K562 (cell line): Measurements from ENCODE around the gene HSF5. TPM values are rescaled to one million over a fixed set of nuclear protein-coding genes. Genes with fewer than 3 reads are reported as not detected.

Experiments used
- AFF1 ChIP-seq, 2 experiments: fragments of 450-650 bp; IDR thresholded peaks; 2 replicates each; pipeline ENCODE4 v1.6.1; 2018; ENCODE audit warnings: mild to moderate bottlenecking in 2 of 2, low read depth in 1 of 2; ENCODE audit not compliant: partially characterized antibody in 2 of 2
- C11orf30 ChIP-seq: fragments of 450-650 bp; IDR thresholded peaks from 2 replicates; pipeline ENCODE4 v1.6.1; 2016; ENCODE audit warnings: low read depth, mild to moderate bottlenecking
- CEBPG ChIP-seq, 3 experiments: fragments of 200-800 bp in 1 of 3; sonication (Bioruptor generic) in 1 of 3; sonication (generic) in 1 of 3; formaldehyde crosslinking in 1 of 3; IDR thresholded peaks in 2 of 3; conservative IDR thresholded peaks in 1 of 3; 2 replicates each; pipeline versions ENCODE4 v1.6.1 to v1.8.0; 2016 to 2022; ENCODE audit warnings: missing compliant biosample characterization in 2 of 3, missing genetic modification characterization in 2 of 3, mild to moderate bottlenecking in 1 of 3, missing genetic modification reagents in 1 of 3
- CHCHD3 ChIP-seq: fragments of 250-450 bp; sonication (Bioruptor Pico); IDR thresholded peaks from 2 replicates; pipeline ENCODE4 v2.1.2; 2022; ENCODE audit warnings: mild to moderate bottlenecking
- FOS ChIP-seq: IDR thresholded peaks from 3 replicates; pipeline ENCODE4 v1.6.1; 2011; ENCODE audit not compliant: insufficient read length; ENCODE audit errors: extremely low read depth
- SMC3 ChIP-seq: conservative IDR thresholded peaks from 2 replicates; pipeline ENCODE4 v1.6.1; 2011; ENCODE audit warnings: low read depth, low read length, improper control_type of control experiment; ENCODE audit not compliant: insufficient read depth
- ZC3H11A ChIP-seq: IDR thresholded peaks from 2 replicates; pipeline ENCODE4 v1.6.1; 2012; ENCODE audit warnings: low read depth, low read length, improper control_type of control experiment
- ZNF253 ChIP-seq: fragments of 250-450 bp; sonication (Bioruptor Pico); conservative IDR thresholded peaks from 2 replicates; pipeline ENCODE4 v1.6.1; 2021; ENCODE audit warnings: mild to moderate bottlenecking
- ZNF316 ChIP-seq: fragments of 450-650 bp; IDR thresholded peaks from 2 replicates; pipeline ENCODE4 v1.6.1; 2016
- ZNF639 ChIP-seq, 2 experiments: fragments of 200-800 bp in 1 of 2; sonication (Bioruptor generic) in 1 of 2; sonication (generic) in 1 of 2; formaldehyde crosslinking in 1 of 2; IDR thresholded peaks in 1 of 2; conservative IDR thresholded peaks in 1 of 2; 2 replicates each; pipeline versions ENCODE4 v1.5.0 to v1.6.1; 2016 to 2020; ENCODE audit warnings: missing compliant biosample characterization in 1 of 2, missing genetic modification characterization in 1 of 2, missing genetic modification reagents in 1 of 2
- polyA plus RNA-seq, 8 experiments: library from polyadenylated mRNA; depleted of rRNA in 4 of 8; stranded (reverse) in 5 of 8; unstranded in 3 of 8; fragments of >200 nt; fragmentation: Nextera tagmentation in 2 of 8; fragmentation: Illumina TruSeq in 1 of 8; extraction: Ambion mirVana in 2 of 8; extraction: Trizol in 1 of 8; gene quantifications; 2 replicates each; pipeline versions ENCODE4 v1.2.1 to v1.2.3, GENCODE V29; 2011 to 2014; ENCODE audit warnings: inconsistent platforms in 1 of 8, missing spikeins in 1 of 8
- total RNA-seq, 7 experiments: library from RNA; depleted of rRNA in 6 of 7; stranded (reverse); fragments of >200 nt in 6 of 7; fragmentation: Illumina TruSeq in 2 of 7; extraction: Trizol in 2 of 7; gene quantifications; 2 replicates each; pipeline versions ENCODE4 v1.2.1 to v1.2.3, GENCODE V29; 2011 to 2021; ENCODE audit warnings: low replicate concordance in 1 of 7
- TF ChIP-seq, protein P1 (sequence below), 2 experiments: fragments of 150-350 bp in 1 of 2; IDR thresholded peaks; 2 replicates each; pipeline ENCODE4 v1.6.1; 2012 to 2016; ENCODE audit warnings: low read depth in 2 of 2, low read length in 2 of 2, mild to moderate bottlenecking in 1 of 2, moderate library complexity in 1 of 2
- TF ChIP-seq, protein P2 (sequence below): fragments of 450-650 bp; IDR thresholded peaks from 2 replicates; pipeline ENCODE4 v1.6.1; 2016; ENCODE audit warnings: mild to moderate bottlenecking
- TF ChIP-seq, protein P3 (sequence below): sonication (generic); formaldehyde crosslinking; IDR thresholded peaks from 2 replicates; pipeline ENCODE4 v1.8.1; 2023; ENCODE audit warnings: mild to moderate bottlenecking, missing genetic modification reagents, moderate library complexity

Gene HSF5
- total and polyA plus RNA-seq, 9 of the 15 experiments (the other 6 are each of a cell fraction or from before 2014, with no cell fraction given) = 0.04 TPM; not detected in 8

DNA sequence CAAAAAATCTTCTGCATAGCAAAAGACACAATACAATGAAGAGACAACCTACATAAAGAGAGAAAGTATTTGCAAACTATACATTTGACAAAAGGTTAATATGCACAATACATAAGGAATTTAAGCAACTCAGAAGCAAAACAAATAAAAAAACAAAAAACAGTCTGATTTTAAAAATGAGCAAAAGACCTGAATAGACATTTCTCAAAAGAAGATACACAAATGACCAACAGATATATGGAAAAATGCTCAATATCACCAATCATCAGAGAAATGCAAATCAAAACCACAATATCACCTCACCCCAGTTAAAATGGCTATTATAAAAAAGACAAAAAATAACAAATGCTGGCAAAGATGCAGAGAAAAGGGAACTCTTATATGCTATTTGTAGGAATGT, 32.7 kb downstream of the HSF5 start (continued):
- TF ChIP-seq, protein P1, sequence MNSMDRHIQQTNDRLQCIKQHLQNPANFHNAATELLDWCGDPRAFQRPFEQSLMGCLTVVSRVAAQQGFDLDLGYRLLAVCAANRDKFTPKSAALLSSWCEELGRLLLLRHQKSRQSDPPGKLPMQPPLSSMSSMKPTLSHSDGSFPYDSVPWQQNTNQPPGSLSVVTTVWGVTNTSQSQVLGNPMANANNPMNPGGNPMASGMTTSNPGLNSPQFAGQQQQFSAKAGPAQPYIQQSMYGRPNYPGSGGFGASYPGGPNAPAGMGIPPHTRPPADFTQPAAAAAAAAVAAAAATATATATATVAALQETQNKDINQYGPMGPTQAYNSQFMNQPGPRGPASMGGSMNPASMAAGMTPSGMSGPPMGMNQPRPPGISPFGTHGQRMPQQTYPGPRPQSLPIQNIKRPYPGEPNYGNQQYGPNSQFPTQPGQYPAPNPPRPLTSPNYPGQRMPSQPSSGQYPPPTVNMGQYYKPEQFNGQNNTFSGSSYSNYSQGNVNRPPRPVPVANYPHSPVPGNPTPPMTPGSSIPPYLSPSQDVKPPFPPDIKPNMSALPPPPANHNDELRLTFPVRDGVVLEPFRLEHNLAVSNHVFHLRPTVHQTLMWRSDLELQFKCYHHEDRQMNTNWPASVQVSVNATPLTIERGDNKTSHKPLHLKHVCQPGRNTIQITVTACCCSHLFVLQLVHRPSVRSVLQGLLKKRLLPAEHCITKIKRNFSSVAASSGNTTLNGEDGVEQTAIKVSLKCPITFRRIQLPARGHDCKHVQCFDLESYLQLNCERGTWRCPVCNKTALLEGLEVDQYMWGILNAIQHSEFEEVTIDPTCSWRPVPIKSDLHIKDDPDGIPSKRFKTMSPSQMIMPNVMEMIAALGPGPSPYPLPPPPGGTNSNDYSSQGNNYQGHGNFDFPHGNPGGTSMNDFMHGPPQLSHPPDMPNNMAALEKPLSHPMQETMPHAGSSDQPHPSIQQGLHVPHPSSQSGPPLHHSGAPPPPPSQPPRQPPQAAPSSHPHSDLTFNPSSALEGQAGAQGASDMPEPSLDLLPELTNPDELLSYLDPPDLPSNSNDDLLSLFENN (IDR thresholded peaks at IDR 0.05; ENCODE audit: low read depth in 2 of 2, low read length in 2 of 2) = no peak
- TF ChIP-seq ZC3H11A (no peak), SMC3 (no peak), C11orf30 (peak; percentile 43), CHCHD3 (CRISPR knock-in tag) (no peak), CEBPG (CRISPR knock-in tag; IDR thresholded peaks at IDR 0.05) (no peak), CEBPG (tag; conservative IDR thresholded peaks at IDR 0.05 in 1 of 2, IDR thresholded peaks at IDR 0.05 in 1 of 2) (no peak), FOS (no peak), ZNF639 (CRISPR knock-in tag; conservative IDR thresholded peaks at IDR 0.05 in 1 of 2, IDR thresholded peaks at IDR 0.05 in 1 of 2) (no peak), ZNF316 (peak; percentile 68), ZNF253 (CRISPR knock-in tag) (no peak), AFF1 (IDR thresholded peaks at IDR 0.05; ENCODE audit: low read depth in 1 of 2, partially characterized antibody in 2 of 2) (peak in 1 of 2 experiments; percentile 77)
- TF ChIP-seq, protein P2, sequence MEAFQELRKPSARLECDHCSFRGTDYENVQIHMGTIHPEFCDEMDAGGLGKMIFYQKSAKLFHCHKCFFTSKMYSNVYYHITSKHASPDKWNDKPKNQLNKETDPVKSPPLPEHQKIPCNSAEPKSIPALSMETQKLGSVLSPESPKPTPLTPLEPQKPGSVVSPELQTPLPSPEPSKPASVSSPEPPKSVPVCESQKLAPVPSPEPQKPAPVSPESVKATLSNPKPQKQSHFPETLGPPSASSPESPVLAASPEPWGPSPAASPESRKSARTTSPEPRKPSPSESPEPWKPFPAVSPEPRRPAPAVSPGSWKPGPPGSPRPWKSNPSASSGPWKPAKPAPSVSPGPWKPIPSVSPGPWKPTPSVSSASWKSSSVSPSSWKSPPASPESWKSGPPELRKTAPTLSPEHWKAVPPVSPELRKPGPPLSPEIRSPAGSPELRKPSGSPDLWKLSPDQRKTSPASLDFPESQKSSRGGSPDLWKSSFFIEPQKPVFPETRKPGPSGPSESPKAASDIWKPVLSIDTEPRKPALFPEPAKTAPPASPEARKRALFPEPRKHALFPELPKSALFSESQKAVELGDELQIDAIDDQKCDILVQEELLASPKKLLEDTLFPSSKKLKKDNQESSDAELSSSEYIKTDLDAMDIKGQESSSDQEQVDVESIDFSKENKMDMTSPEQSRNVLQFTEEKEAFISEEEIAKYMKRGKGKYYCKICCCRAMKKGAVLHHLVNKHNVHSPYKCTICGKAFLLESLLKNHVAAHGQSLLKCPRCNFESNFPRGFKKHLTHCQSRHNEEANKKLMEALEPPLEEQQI = no peak
- TF ChIP-seq, protein P3, sequence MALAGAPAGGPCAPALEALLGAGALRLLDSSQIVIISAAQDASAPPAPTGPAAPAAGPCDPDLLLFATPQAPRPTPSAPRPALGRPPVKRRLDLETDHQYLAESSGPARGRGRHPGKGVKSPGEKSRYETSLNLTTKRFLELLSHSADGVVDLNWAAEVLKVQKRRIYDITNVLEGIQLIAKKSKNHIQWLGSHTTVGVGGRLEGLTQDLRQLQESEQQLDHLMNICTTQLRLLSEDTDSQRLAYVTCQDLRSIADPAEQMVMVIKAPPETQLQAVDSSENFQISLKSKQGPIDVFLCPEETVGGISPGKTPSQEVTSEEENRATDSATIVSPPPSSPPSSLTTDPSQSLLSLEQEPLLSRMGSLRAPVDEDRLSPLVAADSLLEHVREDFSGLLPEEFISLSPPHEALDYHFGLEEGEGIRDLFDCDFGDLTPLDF (CRISPR knock-in tag) = no peak
